DOHH2 (cell line): ENCODE results near the gene GART.

Experiments
- H3F3A ChIP-seq: fragments of 200-600 bp; sonication (generic), shearing (Covaris generic); 2 replicates; pipeline ENCODE4 v1.6.0; 2016; ENCODE audit warnings: antibody characterized with exemption, mild to moderate bottlenecking; ENCODE audit not compliant: control insufficient read depth, insufficient read depth
- H3K27ac ChIP-seq: fragments of 200-600 bp; sonication (generic); 2 replicates; pipeline ENCODE4 v1.5.1; 2014; ENCODE audit warnings: low read depth, mild to moderate bottlenecking, low read length, moderate library complexity
- H3K27me3 ChIP-seq: fragments of 200-600 bp; sonication (generic); 2 replicates; pipeline ENCODE4 v1.6.1; 2014; ENCODE audit warnings: mild to moderate bottlenecking, low read length, mixed read lengths; ENCODE audit not compliant: control insufficient read depth
- H3K36me3 ChIP-seq: fragments of 200-600 bp; sonication (generic); 2 replicates; pipeline ENCODE4 v1.6.1; 2014; ENCODE audit warnings: mild to moderate bottlenecking, low read length, moderate library complexity, mixed read lengths; ENCODE audit not compliant: control insufficient read depth
- H3K4me1 ChIP-seq: fragments of 200-600 bp; sonication (generic); 2 replicates; pipeline ENCODE4 v1.6.1; 2014; ENCODE audit warnings: mild to moderate bottlenecking, low read length, mixed read lengths; ENCODE audit not compliant: control insufficient read depth
- H3K4me2 ChIP-seq: fragments of 200-600 bp; sonication (generic); 2 replicates; pipeline ENCODE4 v1.6.0; 2014; ENCODE audit warnings: mild to moderate bottlenecking, low read length, moderate library complexity
- H3K4me3 ChIP-seq: fragments of 200-600 bp; sonication (generic); 2 replicates; pipeline ENCODE4 v1.5.1; 2014; ENCODE audit warnings: mild to moderate bottlenecking, low read length, mixed read lengths
- H3K79me2 ChIP-seq: fragments of 200-600 bp; sonication (generic); 2 replicates; pipeline ENCODE4 v1.6.1; 2014; ENCODE audit warnings: mild to moderate bottlenecking, low read length, mixed read lengths; ENCODE audit not compliant: control insufficient read depth
- H3K9me2 ChIP-seq: fragments of 200-600 bp; sonication (generic); replicated peaks from 2 replicates; pipeline ENCODE4 v1.6.1; 2014; ENCODE audit warnings: mild to moderate bottlenecking, low read length, mixed read lengths; ENCODE audit not compliant: control insufficient read depth
- H3K9me3 ChIP-seq: fragments of 200-600 bp; sonication (generic); 2 replicates; pipeline ENCODE4 v1.6.1; 2014; ENCODE audit warnings: antibody characterized with exemption, low read length, mixed read lengths; ENCODE audit not compliant: control insufficient read depth, insufficient read depth
- H4K20me1 ChIP-seq: fragments of 200-600 bp; sonication (generic); 2 replicates; pipeline ENCODE4 v1.6.0; 2014; ENCODE audit warnings: low read depth, mild to moderate bottlenecking, antibody characterized with exemption, low read length, moderate library complexity; ENCODE audit not compliant: control insufficient read depth, insufficient read depth
- CTCF ChIP-seq: fragments of 200-600 bp; sonication (generic); IDR thresholded peaks from one replicate; pipeline ENCODE4 v1.5.1; 2014; ENCODE audit warnings: antibody characterized with exemption, mild to moderate bottlenecking, low read depth, low read length; ENCODE audit not compliant: poor library complexity, severe bottlenecking
- EZH2phosphoT487 ChIP-seq: fragments of 200-600 bp; sonication (generic); IDR thresholded peaks from 2 replicates; pipeline ENCODE4 v1.6.1; 2017; ENCODE audit warnings: borderline replicate concordance, mild to moderate bottlenecking, antibody characterized with exemption, low read length, moderate library complexity, mixed read lengths

The GART gene

GRCh38 chr21:33461538-33462250 lies 80.2 kb downstream of the GART start:
- Histone ChIP-seq H3K4me3 (no peak overlapping the region), H3K27me3 (no peaks in the 10 kb centered on the region), H3K4me1 (peaks cover 7% of the 10 kb centered on the region), H3K9me3 (no peaks in the 10 kb centered on the region), H3K36me3 (peaks cover 26% of the 10 kb centered on the region), H3K4me2 (no peak overlapping the region), H3F3A (peaks cover 14% of the 10 kb centered on the region), H4K20me1 (no peaks in the 10 kb centered on the region), H3K27ac (no peak overlapping the region), H3K9me2 (no peaks in the 10 kb centered on the region), H3K79me2 (no peaks in the 10 kb centered on the region)
- TF ChIP-seq CTCF (no peak), EZH2phosphoT487 (no peak)

GRCh38 chr21:33458861-33459260 lies 83.1 kb downstream of the GART start:
- Histone ChIP-seq H3K36me3 (peaks cover 18% of the 10 kb centered on the region), H3K4me2 (no peak overlapping the region), H3K9me3 (no peaks in the 10 kb centered on the region), H3F3A (0 out of 2 replicates have a peak, but pooled peaks cover 4% of the 10 kb centered on the region), H3K79me2 (no peaks in the 10 kb centered on the region), H4K20me1 (no peaks in the 10 kb centered on the region), H3K9me2 (no peaks in the 10 kb centered on the region), H3K4me3 (no peak overlapping the region), H3K4me1 (no peaks in the 10 kb centered on the region), H3K27ac (no peak overlapping the region), H3K27me3 (no peaks in the 10 kb centered on the region)
- TF ChIP-seq CTCF: no peak
- no peak for TF ChIP-seq EZH2phosphoT487

- Histone ChIP-seq H3K9me2 (no peaks in the 10 kb centered on the region), H4K20me1 (no peaks in the 10 kb centered on the region), H3K79me2 (no peaks in the 10 kb centered on the region), H3K27me3 (no peaks in the 10 kb centered on the region), H3F3A (no peaks in the 10 kb centered on the region), H3K4me3 (no peak overlapping the region), H3K27ac (no peak overlapping the region), H3K9me3 (no peaks in the 10 kb centered on the region), H3K36me3 (peaks cover 13% of the 10 kb centered on the region), H3K4me1 (no peaks in the 10 kb centered on the region), H3K4me2 (no peak overlapping the region)
- no peak for TF ChIP-seq EZH2phosphoT487
- TF ChIP-seq CTCF: no peak
Observed at GRCh38 chr21:33455686-33456446, 86.1 kb downstream of the GART start.
